Heart right ventricle (tissue), 16 donors: ENCODE measurements around the gene ERGIC2. TPM values are rescaled to one million over a fixed set of nuclear protein-coding genes. Genes with fewer than 3 reads are reported as not detected.

Experiments
- ATAC-seq, 8 donors: fragments of 200-7000 bp; cut with Tn5 transposase; one replicate each; pipeline ENCODE4 v1.9.1; 2020; ENCODE audit warnings: mild to moderate bottlenecking in 8 of 8, moderate library complexity in 8 of 8, moderate number of reproducible peaks in 1 of 8
- DNase-seq, 2 donors: peaks; one replicate each; pipeline ENCODE4 v3.0.0-alpha.2; 2020
- H3K27ac ChIP-seq, 10 donors: fragments of 200-600 bp; sonication (generic) in 2 of 10; one replicate each; pipeline versions ENCODE4 v1.5.0 to v1.8.0; 2020 to 2022; ENCODE audit warnings: mild to moderate bottlenecking in 3 of 10
- H3K27me3 ChIP-seq, 7 donors: fragments of 200-600 bp; one replicate each; pipeline ENCODE4 v1.8.0; 2021 to 2022; ENCODE audit warnings: mild to moderate bottlenecking in 2 of 7
- H3K36me3 ChIP-seq, 9 donors: fragments of 200-600 bp; sonication (generic) in 1 of 9; one replicate each; pipeline versions ENCODE4 v1.5.0 to v1.8.0; 2020 to 2022; ENCODE audit warnings: mild to moderate bottlenecking in 2 of 9
- H3K4me1 ChIP-seq, 9 donors: fragments of 200-600 bp; sonication (generic) in 1 of 9; one replicate each; pipeline versions ENCODE4 v1.5.0 to v1.8.0; 2020 to 2022; ENCODE audit warnings: mild to moderate bottlenecking in 4 of 9
- H3K4me3 ChIP-seq, 10 donors: fragments of 200-600 bp; sonication (generic) in 2 of 10; one replicate each; pipeline versions ENCODE4 v1.5.0 to v1.8.0; 2020 to 2022; ENCODE audit warnings: mild to moderate bottlenecking in 7 of 10, moderate library complexity in 2 of 10
- H3K9me3 ChIP-seq, 11 donors: fragments of 200-600 bp in 10 of 11; sonication (generic) in 2 of 11; one replicate each; pipeline versions ENCODE4 v1.5.0 to v1.8.0; 2013 to 2022; ENCODE audit warnings: mild to moderate bottlenecking in 2 of 11, control low read depth in 1 of 11, moderate library complexity in 1 of 11
- CTCF ChIP-seq, 9 donors: fragments of 200-600 bp; sonication (generic) in 2 of 9; IDR thresholded peaks; one replicate each; pipeline versions ENCODE4 v1.5.0 to v1.8.0; 2021 to 2022; ENCODE audit warnings: antibody characterized with exemption in 9 of 9, mild to moderate bottlenecking in 5 of 9, moderate library complexity in 1 of 9
- WGBS, 2 donors: extraction: QIAGEN DNeasy Blood & Tissue Kit; methylation state at CpG; one replicate each; pipeline ENCODE4 v1.1.7; 2013; ENCODE audit warnings: inconsistent platforms in 1 of 2; 5-methylcytosine and 5-hydroxymethylcytosine counted together
- intact Hi-C, 10 donors: fragments of 100-400 bp; cut with DNase I; formaldehyde crosslinking; loops; one replicate each; pipeline versions ENCODE4 v1.11.1 to v1.14.2; 2022
- polyA plus RNA-seq, 2 donors: library from polyadenylated mRNA; stranded (reverse); fragments of 200-250 nt; gene quantifications; one replicate each; pipeline ENCODE4 v1.2.3, GENCODE V29; 2013
- total RNA-seq, 10 donors: library from RNA; stranded (reverse); fragmentation: NEBNext Ultra II Directional in 3 of 10; extraction: Animal tissue kit (Norgen Biotek cat#: 25700) in 3 of 10; gene quantifications; one replicate each; pipeline versions ENCODE4 v1.2.1 to v1.2.4, GENCODE V29; 2021 to 2023
- donor health status: Arrhythmogenic right ventricular cardiomyopathy.
- donor health status: ischemic (EF 13 %, LVEDD 7.1; RV severe dilation, severe dysfunction).
- donor health status: healthy with polysubstance abuse.
- donor health status: DM: no; HTN: yes; CAD: no.
- donor health status: DM: no; HTN: no; CAD: no.
- donor health status: ischemic (EF 25% LVEDD 6.9; RV normal size, moderate dysfunction).
- donor health status: ischemic (EF 25% LVEDD 5.7; RV mildly dilated, moderate dysfunction).
- donor health status: healthy.
- donor health status: DM: yes; HTN: yes; CAD: no.
- donor health status: Ischemic cardiomyopathy.
- donor health status: ischemic (EF 35%, LVEDD 5.7; RV mildly dilated, moderate dysfunction).
- donor health status: nonischemic (EF 11% LVEDD 7.7; RV severe dilation, severe dysfunction).
- donor health status: DM: yes; HTN: yes; CAD: no.
- donor health status: PGD.
- donor health status: ischemic (EF 29% LVEDD 5.4; RV normal size, mild dysfunction).
- donor health status: nonischemic (EF 23%, LVEDD 6.1; RV moderate dilation, normal function).

Gene ERGIC2
- total and polyA plus RNA-seq, 12 donors = 50.0 to 97.2 (median 85.0) TPM

GRCh38 chr12:29416748-29417147, 35.8 kb upstream of the ERGIC2 start:
- TF ChIP-seq CTCF (IDR thresholded peaks at IDR 0.05) = no peak
- Histone ChIP-seq H3K4me1 (no peaks in the 10 kb centered on the region), H3K4me3 (no peak overlapping the region), H3K27ac (no peak overlapping the region), H3K27me3 (no peaks in the 10 kb centered on the region), H3K9me3 (no peaks in the 10 kb centered on the region), H3K36me3 (no peaks in the 10 kb centered on the region)
- intact Hi-C loops = no loop called here
- ATAC-seq (no peak), DNase-seq (no peak)

- H3K9me3 ChIP-seq = peaks cover 0 to 3% (median 0%) of the 10 kb centered on the region in 11 donors
- H3K27me3 ChIP-seq = no peaks in the 10 kb centered on the region
- intact Hi-C loops = no loop called here
- no peaks in the 10 kb centered on the region for H3K36me3 ChIP-seq
- no peak for DNase-seq
- no peaks in the 10 kb centered on the region for H3K4me1 ChIP-seq
- H3K4me3 ChIP-seq = no peak overlapping the region
- ATAC-seq = no peak
- TF ChIP-seq CTCF (IDR thresholded peaks at IDR 0.05) = no peak
- WGBS, 2 donors = 38 to 48% methylated on average over 4 of the region's 4 CpGs
- no peak overlapping the region for H3K27ac ChIP-seq
These were observed 34.1 kb upstream of the ERGIC2 start for GRCh38 chr12:29415111-29415510.

GRCh38 chr12:29414368-29414767, 33.4 kb upstream of the ERGIC2 start:
- DNase-seq (no peak), ATAC-seq (no peak)
- no peak overlapping the region for H3K4me3 ChIP-seq
- no peaks in the 10 kb centered on the region for H3K4me1 ChIP-seq
- no peak overlapping the region for H3K27ac ChIP-seq
- intact Hi-C loops = no loop called here
- no peak for TF ChIP-seq CTCF (IDR thresholded peaks at IDR 0.05)
- H3K9me3 ChIP-seq = peaks cover 0 to 8% (median 0%) of the 10 kb centered on the region in 11 donors
- H3K36me3 ChIP-seq = no peaks in the 10 kb centered on the region
- H3K27me3 ChIP-seq = no peaks in the 10 kb centered on the region

GRCh38 chr12:29405561-29405960, 24.6 kb upstream of the ERGIC2 start:
- DNase-seq (no peak), ATAC-seq (no peak)
- Histone ChIP-seq H3K9me3 (peaks cover 0 to 8% (median 0%) of the 10 kb centered on the region in 11 donors), H3K27me3 (no peaks in the 10 kb centered on the region), H3K36me3 (no peaks in the 10 kb centered on the region), H3K27ac (no peak overlapping the region), H3K4me3 (no peak overlapping the region), H3K4me1 (no peaks in the 10 kb centered on the region)
- WGBS, 2 donors = 50 to 58% methylated on average over 4 of the region's 4 CpGs
- TF ChIP-seq CTCF (IDR thresholded peaks at IDR 0.05) = no peak
- intact Hi-C loops = no loop called here

GRCh38 chr12:29403991-29404390, 23.0 kb upstream of the ERGIC2 start:
- ATAC-seq (no peak), DNase-seq (no peak)
- Histone ChIP-seq H3K4me3 (no peak overlapping the region), H3K9me3 (no peaks in the 10 kb centered on the region), H3K4me1 (no peaks in the 10 kb centered on the region), H3K36me3 (no peaks in the 10 kb centered on the region), H3K27ac (no peak overlapping the region), H3K27me3 (no peaks in the 10 kb centered on the region)
- TF ChIP-seq CTCF (IDR thresholded peaks at IDR 0.05) = no peak
- 63 to 76% methylated on average over 4 of the region's 4 CpGs for WGBS, 2 donors
- intact Hi-C loops = no loop called here
